HL-60 (cell line): Measurements from ENCODE around the gene CDKN2B-AS1.

Experiments used
- GABPA ChIP-seq: IDR thresholded peaks from 2 replicates; pipeline ENCODE4 v1.6.1; 2012; ENCODE audit warnings: low read depth
- TF ChIP-seq, protein P1 (sequence below): IDR thresholded peaks from one replicate; pipeline ENCODE4 v1.5.1; 2011; ENCODE audit warnings: low read length, control low read depth, inconsistent platforms; ENCODE audit not compliant: insufficient read depth

- TF ChIP-seq, protein P1, sequence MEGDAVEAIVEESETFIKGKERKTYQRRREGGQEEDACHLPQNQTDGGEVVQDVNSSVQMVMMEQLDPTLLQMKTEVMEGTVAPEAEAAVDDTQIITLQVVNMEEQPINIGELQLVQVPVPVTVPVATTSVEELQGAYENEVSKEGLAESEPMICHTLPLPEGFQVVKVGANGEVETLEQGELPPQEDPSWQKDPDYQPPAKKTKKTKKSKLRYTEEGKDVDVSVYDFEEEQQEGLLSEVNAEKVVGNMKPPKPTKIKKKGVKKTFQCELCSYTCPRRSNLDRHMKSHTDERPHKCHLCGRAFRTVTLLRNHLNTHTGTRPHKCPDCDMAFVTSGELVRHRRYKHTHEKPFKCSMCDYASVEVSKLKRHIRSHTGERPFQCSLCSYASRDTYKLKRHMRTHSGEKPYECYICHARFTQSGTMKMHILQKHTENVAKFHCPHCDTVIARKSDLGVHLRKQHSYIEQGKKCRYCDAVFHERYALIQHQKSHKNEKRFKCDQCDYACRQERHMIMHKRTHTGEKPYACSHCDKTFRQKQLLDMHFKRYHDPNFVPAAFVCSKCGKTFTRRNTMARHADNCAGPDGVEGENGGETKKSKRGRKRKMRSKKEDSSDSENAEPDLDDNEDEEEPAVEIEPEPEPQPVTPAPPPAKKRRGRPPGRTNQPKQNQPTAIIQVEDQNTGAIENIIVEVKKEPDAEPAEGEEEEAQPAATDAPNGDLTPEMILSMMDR = no peak
- TF ChIP-seq GABPA = no peak
These were observed 20.3 kb upstream of the CDKN2B-AS1 start for GRCh38 chr9:21974343-21974721.
